Measurements from ENCODE around the gene KHDC4.
"Not testable (repeated sequence)": the region's sequence is repeated elsewhere in the genome, so short reads cannot be mapped to it uniquely, and the experiment has no call there.

KHDC4 gene

GRCh38 chr1:155940482-155940992 is 6.3 kb upstream of the KHDC4 start:
- no peak for DNase-seq

GRCh38 chr1:155938220-155938627 is 4.0 kb upstream of the KHDC4 start:
- no peak for DNase-seq

GRCh38 chr1:155934936-155935590 is 850 bp upstream of the KHDC4 start:
- DNase-seq = no peak

- no peak for DNase-seq
Observed at GRCh38 chr1:155933591-155934096, 569 bp downstream of the KHDC4 start.

GRCh38 chr1:155932487-155932886 is 1.7 kb downstream of the KHDC4 start:
- no peak for DNase-seq

- no peak for DNase-seq
Observed at GRCh38 chr1:155932081-155932480, 2.1 kb downstream of the KHDC4 start.

- DNase-seq = no peak
Observed at GRCh38 chr1:155931332-155932038, 2.7 kb downstream of the KHDC4 start.

DNA sequence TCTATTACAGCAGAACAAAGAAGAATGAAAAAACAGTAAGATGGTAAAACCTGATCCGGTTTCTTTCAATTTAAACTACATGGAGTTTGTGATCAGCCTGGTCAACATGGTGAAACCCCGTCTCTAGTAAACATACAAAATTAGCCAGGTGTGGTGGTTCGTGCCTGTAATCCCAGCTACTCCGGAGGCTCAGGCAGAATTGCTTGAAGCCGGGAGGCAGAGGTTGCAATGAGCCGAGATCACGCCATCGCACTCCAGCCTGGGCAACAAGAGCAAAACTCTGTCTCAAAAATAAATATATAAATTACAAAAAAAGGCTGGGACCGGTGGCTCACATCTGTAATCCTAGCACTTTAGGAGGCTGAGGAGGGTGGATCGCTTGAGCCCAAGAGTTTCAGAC is 3.5 kb downstream of the KHDC4 start:
- not testable (repeated sequence) for DNase-seq

- DNase-seq = no peak
Observed at GRCh38 chr1:155929057-155929456, 5.2 kb downstream of the KHDC4 start.

DNA sequence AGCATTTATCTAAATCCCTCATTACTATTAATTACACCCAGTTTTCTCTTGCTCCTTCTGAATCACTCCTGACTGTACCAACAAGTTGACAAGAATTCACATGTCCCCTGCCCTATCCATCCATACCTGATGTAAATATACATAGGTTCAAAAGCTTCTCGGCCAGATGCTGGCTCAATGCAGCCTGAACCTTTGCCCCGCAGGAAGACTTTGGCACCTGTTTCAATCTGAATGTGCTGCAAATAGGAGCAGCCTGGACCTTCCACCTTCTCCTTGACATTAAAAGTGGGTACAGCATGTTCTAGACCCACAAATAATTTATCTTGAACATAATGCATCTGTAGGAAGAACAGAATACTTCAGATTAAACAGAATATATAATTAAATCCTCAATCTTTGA is 8.7 kb downstream of the KHDC4 start:
- no peak for DNase-seq

DNA sequence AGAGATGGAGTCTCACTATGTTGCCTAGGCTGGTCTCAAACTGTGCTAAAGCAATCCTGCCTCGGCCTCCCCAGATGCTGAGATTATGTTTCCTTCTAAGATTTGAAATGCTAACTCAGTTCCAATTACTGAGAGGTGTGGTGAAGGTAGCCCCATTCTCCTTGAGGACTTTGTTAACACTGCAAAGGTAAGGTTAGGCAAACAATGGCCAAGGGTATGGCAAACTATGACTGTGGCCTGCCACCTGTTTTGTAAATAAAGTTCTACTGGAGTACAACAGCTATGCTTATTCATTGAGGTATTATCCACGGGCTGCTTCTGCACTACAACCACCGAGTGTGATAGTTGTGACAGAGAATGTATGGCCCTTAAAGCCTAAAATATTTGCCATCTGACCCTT is 13.5 kb downstream of the KHDC4 start:
- DNase-seq = no peak

- DNase-seq = no peak
Observed at GRCh38 chr1:155919801-155920200, 14.4 kb downstream of the KHDC4 start.

- no peak for DNase-seq
Observed at GRCh38 chr1:155918660-155919059, 15.6 kb downstream of the KHDC4 start.

DNA sequence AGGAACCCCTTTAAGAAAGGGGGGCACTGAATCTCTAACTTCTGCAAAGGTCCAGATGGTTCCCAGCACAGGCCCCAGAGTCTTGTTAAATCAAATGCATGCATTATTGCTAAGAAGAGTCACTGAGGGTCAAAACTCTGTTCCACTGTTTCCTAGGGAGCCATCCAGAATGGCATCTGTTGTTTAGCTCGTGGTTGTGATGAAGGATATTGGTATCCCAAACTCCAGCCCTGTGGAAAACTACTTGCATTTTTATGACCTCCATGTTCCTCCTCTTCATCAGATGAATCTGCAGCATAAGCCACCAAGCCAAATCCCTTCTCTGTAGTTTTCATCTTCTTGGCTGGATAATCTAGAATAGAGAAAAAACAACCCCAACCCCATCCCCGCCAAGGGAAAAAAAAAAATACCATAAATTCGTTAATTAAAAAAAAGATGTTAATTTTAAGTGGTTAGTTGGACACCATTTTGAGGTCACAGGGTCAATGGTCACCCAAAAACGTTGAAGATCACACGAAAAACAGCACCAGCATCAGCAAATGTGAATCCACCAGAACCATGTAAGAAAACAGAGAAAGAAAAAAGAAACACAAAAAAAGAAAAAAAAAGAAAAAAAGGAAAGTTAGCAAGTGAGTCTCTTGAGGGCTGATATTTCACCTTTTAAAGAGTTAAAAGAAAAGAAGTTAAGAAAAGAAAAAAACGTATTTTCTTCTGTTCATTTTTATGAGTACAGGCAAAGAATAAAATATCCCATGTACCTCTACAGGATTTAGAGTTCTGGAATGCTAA is 20.1 kb downstream of the KHDC4 start:
- no peak for DNase-seq

DNA sequence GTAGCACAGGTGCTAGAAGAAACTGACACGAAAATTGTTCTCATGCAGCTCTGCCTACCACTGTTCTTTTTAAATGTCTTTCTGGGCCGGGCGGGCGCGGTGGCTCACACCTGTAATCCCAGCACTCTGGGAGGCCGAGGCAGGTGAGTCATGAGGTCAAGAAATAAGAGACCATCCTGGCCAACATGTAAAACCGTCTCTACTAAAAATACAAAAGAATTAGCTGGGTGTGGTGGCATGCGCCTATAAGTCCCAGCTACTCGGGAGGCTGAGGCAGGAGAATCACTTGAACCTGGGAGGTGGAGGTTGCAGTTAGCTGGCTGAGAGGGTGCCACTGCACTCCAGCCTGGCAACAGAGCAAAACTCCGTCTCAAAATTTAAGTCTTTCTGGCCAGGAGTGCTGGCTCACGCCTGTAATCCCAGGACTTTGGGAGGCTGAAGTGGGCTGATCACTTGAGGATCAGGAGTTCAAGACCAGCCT is 22.1 kb downstream of the KHDC4 start:
- no peak for DNase-seq

- DNase-seq = peak; percentile 85
Observed at GRCh38 chr1:155911156-155912055, 22.8 kb downstream of the KHDC4 start, which contains the start of gene RIT1. Gene RIT1, minus strand, starts transcription at chr1:155911349. Its CDS starts 588 bp downstream, at chr1:155910761.

GRCh38 chr1:155910621-155911121 is 23.5 kb downstream of the KHDC4 start:
- DNase-seq = no peak

DNA sequence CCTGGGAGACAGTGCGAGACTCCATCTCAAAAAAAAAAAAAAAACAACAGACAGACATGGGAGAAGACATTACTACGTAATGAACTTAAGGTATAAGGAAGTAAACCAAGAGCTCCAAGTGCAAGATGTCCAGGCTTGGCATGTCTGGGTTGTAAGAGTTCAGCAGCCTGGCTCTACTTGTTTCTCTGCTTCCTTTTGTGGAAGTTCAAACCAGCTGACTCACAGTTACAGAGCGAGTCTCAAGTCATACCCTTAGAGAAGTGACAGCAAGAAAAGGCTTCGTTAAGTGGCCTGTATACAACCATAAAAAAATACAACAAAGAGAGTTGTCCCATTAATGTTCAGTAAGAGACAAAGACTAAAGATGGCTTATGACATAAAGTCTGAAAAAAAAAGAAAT is 24.3 kb downstream of the KHDC4 start:
- DNase-seq = no peak

GRCh38 chr1:155904261-155904660 is 30.0 kb downstream of the KHDC4 start:
- no peak for DNase-seq

- no peak for DNase-seq
Observed at GRCh38 chr1:155900161-155900560, 34.1 kb downstream of the KHDC4 start.

DNA sequence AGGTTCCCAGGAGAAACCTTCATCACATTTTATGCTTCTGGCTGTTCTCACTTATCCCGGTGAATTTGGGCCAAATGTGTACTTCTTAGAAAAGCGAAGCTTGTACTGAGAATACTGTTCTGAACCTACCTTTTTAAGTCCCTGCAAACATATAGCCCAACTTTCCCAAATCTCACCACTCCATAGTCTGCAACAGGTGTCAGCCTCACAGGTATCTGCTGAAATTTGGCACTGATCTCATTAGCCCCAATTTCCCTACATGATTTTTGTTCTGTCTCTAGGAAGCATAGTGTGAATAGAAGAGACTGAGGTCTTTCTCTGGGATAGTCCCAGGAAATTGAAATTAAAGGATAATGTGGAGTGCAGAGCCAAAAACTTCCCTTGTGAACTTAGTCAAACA is 34.5 kb downstream of the KHDC4 start:
- DNase-seq = no peak

- no peak for DNase-seq
Observed at GRCh38 chr1:155898888-155899287, 35.3 kb downstream of the KHDC4 start.

Measured in T-helper 9 cell (primary cell).